ENCODE data around the gene RIMS3. TPM values are rescaled to one million over a fixed set of nuclear protein-coding genes. Genes with fewer than 3 reads are reported as not detected.
"Not testable (repeated sequence)": the region's sequence is repeated elsewhere in the genome, so short reads cannot be mapped to it uniquely, and the experiment has no call there.

Gene RIMS3
- polyA plus RNA-seq, 3 donors from 2014 or later: 0.31 to 1.7 (median 1.3) TPM

DNA sequence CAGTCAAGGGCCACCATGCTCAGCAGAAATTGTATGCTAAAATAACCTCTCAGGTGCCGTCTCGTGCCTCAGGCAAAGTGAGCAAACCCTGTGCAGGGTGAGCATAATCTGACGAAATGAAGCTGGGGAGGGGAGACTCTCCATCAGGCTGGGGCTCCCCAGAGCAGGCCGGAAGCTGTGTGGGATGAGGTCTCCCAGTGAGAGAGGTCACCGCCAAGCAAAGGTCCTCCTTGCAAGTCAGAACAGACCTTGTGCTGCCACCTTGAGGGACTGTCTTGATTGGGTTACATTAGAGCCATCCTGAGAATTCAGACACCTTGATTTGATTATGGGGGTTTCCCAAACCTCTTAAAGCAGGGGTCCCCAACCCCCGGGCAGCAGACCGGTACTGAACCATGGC is 69.9 kb downstream of the RIMS3 start:
- Mint-ChIP-seq H3K27me3 (ENCODE audit: low read depth in 3 of 3) (peaks cover 2 to 9% (median 3%) of the 10 kb centered on the region in 3 donors), H3K4me1 (peaks cover 4 to 16% of the 10 kb centered on the region in 2 donors), H3K27ac (no peak overlapping the region), H3K9me3 (no peaks in the 10 kb centered on the region), H3K4me3 (no peak overlapping the region), H3K36me3 (no peaks in the 10 kb centered on the region)
- no peak for DNase-seq

DNA sequence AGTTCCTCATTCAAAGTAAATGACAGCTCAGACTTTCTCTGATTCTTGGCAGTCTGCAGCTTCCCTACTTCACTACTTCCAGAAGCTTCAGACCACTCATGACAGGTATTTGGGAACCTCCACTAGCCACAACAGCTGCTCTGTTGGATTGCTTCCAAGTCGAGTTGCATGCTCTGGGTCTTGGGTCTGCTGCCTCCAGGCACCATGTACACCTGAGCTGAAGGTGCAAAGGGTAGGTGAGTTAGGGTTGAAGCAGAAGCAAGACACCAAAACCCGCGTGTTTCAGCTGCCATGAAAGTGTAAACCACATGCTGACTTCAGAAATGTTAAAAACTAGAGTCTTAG is 71.3 kb downstream of the RIMS3 start:
- peaks cover 0 to 12% (median 3%) of the 10 kb centered on the region in 3 donors for H3K27me3 Mint-ChIP-seq (ENCODE audit: low read depth in 3 of 3)
- H3K36me3 Mint-ChIP-seq: no peaks in the 10 kb centered on the region
- no peaks in the 10 kb centered on the region for H3K9me3 Mint-ChIP-seq
- peaks cover 4 to 16% of the 10 kb centered on the region in 2 donors for H3K4me1 Mint-ChIP-seq
- no peak for DNase-seq
- no peak overlapping the region for H3K4me3 Mint-ChIP-seq
- H3K27ac Mint-ChIP-seq: no peak overlapping the region

DNA sequence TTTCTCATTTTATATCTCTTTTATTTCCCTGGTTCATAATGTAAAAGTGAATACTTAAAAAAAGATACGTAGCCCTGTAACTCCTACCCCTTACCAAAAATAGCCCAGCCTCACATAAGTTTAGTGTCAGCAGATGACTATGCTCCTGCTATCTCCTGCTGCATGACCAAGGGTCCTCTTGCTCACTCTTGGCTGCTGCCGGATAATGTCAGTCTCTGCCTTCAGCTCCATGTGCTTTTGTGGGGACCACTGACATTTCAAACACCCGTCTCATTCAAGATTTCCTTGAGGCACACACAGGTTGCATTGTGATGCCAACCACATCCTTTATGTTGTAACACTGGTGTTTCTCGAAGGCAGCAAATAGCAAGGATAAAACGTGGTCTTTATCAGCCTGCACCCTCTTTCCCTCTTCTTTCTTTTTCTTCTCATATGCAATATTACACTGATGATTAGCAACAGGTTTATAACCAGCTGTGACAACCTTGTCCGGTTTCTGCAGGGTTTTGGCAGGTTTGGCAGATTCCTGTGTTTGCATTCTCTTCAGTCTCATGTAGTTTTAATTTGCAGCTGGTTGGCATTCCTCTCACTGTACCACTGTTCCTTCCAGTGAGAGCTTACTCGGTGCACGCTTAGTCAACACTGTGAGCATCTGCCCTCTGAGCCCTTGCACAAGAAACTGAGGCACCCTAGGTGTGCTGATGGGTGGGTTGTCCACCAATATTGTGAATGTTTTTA is 71.9 kb downstream of the RIMS3 start:
- Mint-ChIP-seq H3K4me3 (no peak overlapping the region), H3K27me3 (ENCODE audit: low read depth in 3 of 3) (peaks cover 0 to 12% (median 3%) of the 10 kb centered on the region in 3 donors), H3K36me3 (no peaks in the 10 kb centered on the region), H3K27ac (no peak overlapping the region), H3K9me3 (no peaks in the 10 kb centered on the region), H3K4me1 (peaks cover 4 to 16% of the 10 kb centered on the region in 2 donors)
- DNase-seq: no peak

DNA sequence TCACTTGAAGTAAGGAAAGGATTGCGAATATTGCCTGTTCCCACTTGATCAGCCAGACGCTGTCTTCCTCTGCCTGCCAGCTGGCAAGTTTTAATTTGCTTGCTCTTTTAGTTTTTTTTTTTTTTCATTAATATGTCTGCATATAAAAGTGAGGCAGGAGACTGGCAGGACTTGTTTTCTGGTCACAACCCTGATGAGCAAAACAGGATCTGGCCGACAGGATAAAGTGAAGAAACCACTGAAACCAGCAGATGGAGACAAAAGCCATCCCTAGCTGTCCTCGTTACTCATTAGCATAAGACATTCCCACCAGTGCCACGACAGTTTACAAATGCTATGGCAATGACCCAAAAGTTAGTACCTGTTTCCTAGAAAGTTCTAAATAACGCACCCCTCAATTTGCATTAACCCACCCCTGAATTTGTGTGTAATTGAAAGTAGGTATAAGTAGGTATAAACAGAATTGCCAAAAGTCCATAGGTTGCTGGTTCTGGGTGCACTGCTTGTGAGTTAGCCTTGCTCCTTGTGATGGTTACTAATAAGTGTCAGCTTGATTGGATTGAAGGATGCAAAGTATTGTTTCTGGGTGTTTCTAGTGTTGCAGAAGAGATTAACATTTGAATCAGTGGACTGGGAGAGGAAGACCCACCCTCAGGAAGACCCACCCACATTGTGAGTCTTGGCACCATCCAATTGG is 73.2 kb downstream of the RIMS3 start:
- H3K4me1 Mint-ChIP-seq: peaks cover 4 to 16% of the 10 kb centered on the region in 2 donors
- no peaks in the 10 kb centered on the region for H3K9me3 Mint-ChIP-seq
- peak; percentile 7 to 13 (median 10) for DNase-seq
- H3K27me3 Mint-ChIP-seq (ENCODE audit: low read depth in 3 of 3): peaks cover 0 to 6% (median 2%) of the 10 kb centered on the region in 3 donors
- H3K27ac Mint-ChIP-seq: no peak overlapping the region
- H3K4me3 Mint-ChIP-seq: no peak overlapping the region
- H3K36me3 Mint-ChIP-seq: no peaks in the 10 kb centered on the region

DNA sequence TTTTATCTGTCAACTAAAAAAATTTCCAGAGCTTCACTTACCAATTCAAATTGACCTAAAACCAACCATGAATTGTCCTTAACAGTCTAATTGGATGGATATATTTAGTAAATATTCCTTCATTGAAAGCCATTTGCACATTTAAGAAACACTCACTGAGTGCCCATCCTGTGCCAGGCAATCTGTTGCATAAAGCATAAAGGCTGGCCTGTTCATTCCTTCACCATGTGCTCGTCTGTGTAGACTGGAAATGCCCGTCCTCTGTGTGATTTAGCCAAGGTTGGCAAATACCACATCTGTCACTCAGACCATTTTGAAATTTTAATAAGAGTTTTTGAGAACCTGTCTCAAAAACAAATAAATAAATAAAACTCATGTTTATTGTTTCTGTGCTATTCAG is 76.9 kb downstream of the RIMS3 start:
- Mint-ChIP-seq H3K27ac (no peak overlapping the region), H3K4me3 (no peak overlapping the region), H3K27me3 (ENCODE audit: low read depth in 3 of 3) (peaks cover 1 to 6% (median 2%) of the 10 kb centered on the region in 3 donors), H3K9me3 (no peaks in the 10 kb centered on the region), H3K36me3 (no peaks in the 10 kb centered on the region), H3K4me1 (peaks cover 0 to 12% of the 10 kb centered on the region in 2 donors)
- no peak for DNase-seq

DNA sequence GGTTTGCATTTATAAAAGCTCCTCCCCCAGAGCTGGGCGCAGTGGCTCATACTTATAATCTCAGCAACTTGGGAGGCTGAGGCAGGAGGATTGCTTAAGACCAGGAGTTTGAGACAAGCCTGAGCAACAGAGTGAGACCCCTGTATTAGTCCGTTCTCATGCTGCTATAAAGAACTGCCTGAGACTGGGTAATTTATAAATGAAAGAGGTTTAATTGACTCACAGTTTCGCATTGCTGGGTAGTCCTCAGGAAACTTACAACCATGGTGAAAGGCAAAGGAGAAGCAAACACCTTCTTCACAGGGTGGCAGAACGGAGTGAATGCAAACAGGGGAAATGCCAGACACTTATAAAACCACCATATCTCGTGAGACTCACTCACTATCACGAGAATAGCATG is 81.5 kb downstream of the RIMS3 start:
- Mint-ChIP-seq H3K27ac (no peak overlapping the region), H3K36me3 (no peaks in the 10 kb centered on the region), H3K4me1 (no peaks in the 10 kb centered on the region)

DNA sequence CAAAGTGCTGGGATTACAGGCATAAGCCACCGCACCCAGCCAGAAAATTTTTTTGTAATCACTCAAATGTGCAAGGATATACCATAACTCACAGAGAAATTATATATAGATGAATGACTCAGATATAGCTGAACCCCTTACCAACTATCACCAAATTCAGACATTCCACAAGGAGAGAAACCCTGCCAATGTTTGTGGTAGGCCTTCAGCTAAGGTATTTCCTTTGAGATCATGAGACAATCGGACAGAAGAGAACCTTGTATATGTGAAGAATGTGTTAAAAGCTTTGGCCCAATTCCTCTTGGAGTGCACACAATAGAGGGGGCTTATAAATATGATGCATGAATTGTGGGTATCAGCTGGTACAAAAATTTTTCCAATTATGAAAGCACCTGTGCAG is 83.4 kb downstream of the RIMS3 start:
- no peak for DNase-seq
- Mint-ChIP-seq H3K27ac (no peak overlapping the region), H3K36me3 (no peaks in the 10 kb centered on the region), H3K4me1 (no peaks in the 10 kb centered on the region), H3K9me3 (peaks cover 0 to 7% (median 0%) of the 10 kb centered on the region in 6 donors), H3K4me3 (no peak overlapping the region), H3K27me3 (ENCODE audit: low read depth in 3 of 3) (peaks cover 4 to 7% (median 6%) of the 10 kb centered on the region in 3 donors)

More for the DNA sequence above, 81.5 kb downstream of the RIMS3 start:
- DNase-seq: no peak
- H3K27me3 Mint-ChIP-seq (ENCODE audit: low read depth in 3 of 3): peaks cover 0 to 7% (median 5%) of the 10 kb centered on the region in 3 donors
- no peaks in the 10 kb centered on the region for H3K9me3 Mint-ChIP-seq
- no peak overlapping the region for H3K4me3 Mint-ChIP-seq

DNA sequence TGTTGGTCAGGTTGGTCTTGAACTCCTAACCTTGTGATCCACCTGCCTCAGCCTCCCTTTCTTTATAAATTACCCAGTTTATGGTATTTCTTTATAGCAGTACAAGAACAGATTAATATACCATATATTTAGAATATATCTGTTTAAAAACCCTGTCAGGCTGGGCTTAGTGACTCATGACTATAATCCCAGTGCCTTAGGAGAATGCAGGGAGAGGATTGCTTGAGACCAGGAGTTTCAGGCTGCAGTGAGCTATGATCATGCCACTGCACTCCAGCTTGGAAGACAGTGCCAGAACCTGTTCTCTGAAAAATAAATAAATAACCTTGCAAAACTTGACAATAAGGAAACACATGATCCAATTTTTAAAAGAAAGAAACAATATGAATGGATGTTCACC is 90.1 kb downstream of the RIMS3 start:
- H3K9me3 Mint-ChIP-seq: peaks cover 0 to 11% (median 0%) of the 10 kb centered on the region in 6 donors
- no peak for DNase-seq
- no peaks in the 10 kb centered on the region for H3K4me1 Mint-ChIP-seq
- no peak overlapping the region for H3K4me3 Mint-ChIP-seq
- peaks cover 8 to 17% (median 9%) of the 10 kb centered on the region in 3 donors for H3K27me3 Mint-ChIP-seq (ENCODE audit: low read depth in 3 of 3)
- H3K27ac Mint-ChIP-seq: no peak overlapping the region
- H3K36me3 Mint-ChIP-seq: no peaks in the 10 kb centered on the region

DNA sequence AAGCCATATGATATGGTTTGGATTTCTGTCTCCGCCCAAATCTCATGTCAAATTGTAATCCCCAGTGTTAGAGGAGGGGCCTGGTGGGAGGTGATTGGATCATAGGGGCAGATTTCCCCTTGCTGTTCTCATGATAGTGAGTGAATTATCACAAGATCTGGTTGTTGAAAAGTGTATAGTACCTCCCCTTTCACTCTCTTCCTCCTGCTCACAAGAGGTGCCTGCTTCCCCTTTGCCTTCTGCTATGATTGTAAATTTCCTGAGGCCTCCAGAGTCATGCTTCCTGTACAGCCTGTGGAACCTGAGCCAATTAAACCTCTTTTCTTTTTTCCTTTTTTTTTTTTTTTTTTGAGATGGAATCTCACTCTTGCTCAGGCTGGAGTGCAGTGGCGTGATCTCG is 90.7 kb downstream of the RIMS3 start:
- not testable (repeated sequence) for H3K4me3 Mint-ChIP-seq, H3K36me3 Mint-ChIP-seq, H3K27ac Mint-ChIP-seq, H3K4me1 Mint-ChIP-seq, DNase-seq
- Mint-ChIP-seq H3K9me3 (peaks cover 0 to 11% (median 0%) of the 10 kb centered on the region in 6 donors), H3K27me3 (ENCODE audit: low read depth in 3 of 3) (peaks cover 7 to 14% (median 8%) of the 10 kb centered on the region in 3 donors)

Other genes starting within 250 kb of the RIMS3 start
- 1 to 10 TPM in 1 of 3 donors, under 1 TPM in 1, not detected in 1; 0.92 to 1.3 TPM for gene ZFP69B, start 215.2 kb downstream of the RIMS3 start, polyA plus RNA-seq
- gene ZFP69, start 188.4 kb downstream of the RIMS3 start, polyA plus RNA-seq: 1 to 10 TPM; 6.3 to 7.4 (median 6.4) TPM
- gene EXO5, start 156.9 kb downstream of the RIMS3 start, polyA plus RNA-seq: 10 to 100 TPM in 1 of 3 donors, 1 to 10 TPM in 2; 3.9 to 11.0 (median 5.0) TPM
- 1 to 10 TPM; 4.3 to 7.2 (median 5.4) TPM for gene ZNF684, start 134.0 kb downstream of the RIMS3 start, polyA plus RNA-seq
- gene NFYC, start 26.0 kb upstream of the RIMS3 start, polyA plus RNA-seq: 10 to 100 TPM; 33.8 to 66.0 (median 53.4) TPM
- gene KCNQ4, start 118.1 kb upstream of the RIMS3 start, polyA plus RNA-seq: not detected
- 1 to 10 TPM; 2.1 to 3.5 (median 2.7) TPM for gene CITED4, start 196.7 kb upstream of the RIMS3 start, polyA plus RNA-seq

All from immature natural killer cell (primary cell).